OCI-LY1 (cell line): ENCODE results near the gene TNS4.

Experiments used
- CTCF ChIP-seq: fragments of 200-600 bp; sonication (generic), shearing (Covaris generic); IDR thresholded peaks from 2 replicates; pipeline ENCODE4 v1.5.1; 2017; ENCODE audit warnings: mild to moderate bottlenecking, antibody characterized with exemption, low read length, moderate library complexity, mixed read lengths
- EZH2 ChIP-seq: fragments of 200-600 bp; sonication (generic), shearing (Covaris generic); IDR thresholded peaks from 2 replicates; pipeline ENCODE4 v1.8.0; 2017; ENCODE audit warnings: borderline replicate concordance, mixed run types, mild to moderate bottlenecking, antibody characterized with exemption, low read length, moderate library complexity, mixed read lengths

- TF ChIP-seq EZH2, result no peak
- TF ChIP-seq CTCF, result no peak
Observed at GRCh38 chr17:40503154-40503553, 1.7 kb upstream of the TNS4 start.
